Chondrocyte (in vitro differentiated cells): Measurements from ENCODE around the gene RNF213. TPM values are rescaled to one million over a fixed set of nuclear protein-coding genes. Genes with fewer than 3 reads are reported as not detected.
A peak's percentile ranks its signal among the peaks of the same experiment; 100 is the strongest.

Experiments used
- DNase-seq: peaks from one replicate; pipeline ENCODE4 v3.0.0; 2021; ENCODE audit warnings: mixed read lengths, low spot score
- H3K27ac Mint-ChIP-seq: one replicate; pipeline ENCODE4 v1.8.0; 2021; ENCODE audit warnings: mild to moderate bottlenecking, moderate library complexity, mixed read lengths; ENCODE audit not compliant: unreplicated experiment
- H3K27me3 Mint-ChIP-seq: 2 replicates; pipeline ENCODE4 v1.8.0; 2021; ENCODE audit warnings: low read depth, mixed read lengths
- H3K36me3 Mint-ChIP-seq: 2 replicates; pipeline ENCODE4 v1.8.0; 2021; ENCODE audit warnings: low read depth, mixed read lengths
- H3K4me1 Mint-ChIP-seq: 2 replicates; pipeline ENCODE4 v1.8.0; 2021; ENCODE audit warnings: low read depth, mild to moderate bottlenecking, mixed read lengths
- H3K4me3 Mint-ChIP-seq: one replicate; pipeline ENCODE4 v1.8.0; 2021; ENCODE audit warnings: mild to moderate bottlenecking, moderate library complexity, mixed read lengths; ENCODE audit not compliant: unreplicated experiment
- H3K9me3 Mint-ChIP-seq: 2 replicates; pipeline ENCODE4 v1.8.0; 2021; ENCODE audit warnings: low read depth, mixed read lengths
- total RNA-seq: library from RNA; stranded (reverse); gene quantifications from 3 replicates; pipeline ENCODE4 v1.2.1, GENCODE V29; 2021
- TF ChIP-seq, protein P1 (sequence below): fragments of 200-600 bp; sonication (generic); IDR thresholded peaks from 2 replicates; pipeline ENCODE4 v1.5.0; 2021; ENCODE audit warnings: antibody characterized with exemption, mild to moderate bottlenecking, moderate library complexity

Gene RNF213
- total RNA-seq, 1 donor from 2014 or later, result 73.2 TPM

DNA sequence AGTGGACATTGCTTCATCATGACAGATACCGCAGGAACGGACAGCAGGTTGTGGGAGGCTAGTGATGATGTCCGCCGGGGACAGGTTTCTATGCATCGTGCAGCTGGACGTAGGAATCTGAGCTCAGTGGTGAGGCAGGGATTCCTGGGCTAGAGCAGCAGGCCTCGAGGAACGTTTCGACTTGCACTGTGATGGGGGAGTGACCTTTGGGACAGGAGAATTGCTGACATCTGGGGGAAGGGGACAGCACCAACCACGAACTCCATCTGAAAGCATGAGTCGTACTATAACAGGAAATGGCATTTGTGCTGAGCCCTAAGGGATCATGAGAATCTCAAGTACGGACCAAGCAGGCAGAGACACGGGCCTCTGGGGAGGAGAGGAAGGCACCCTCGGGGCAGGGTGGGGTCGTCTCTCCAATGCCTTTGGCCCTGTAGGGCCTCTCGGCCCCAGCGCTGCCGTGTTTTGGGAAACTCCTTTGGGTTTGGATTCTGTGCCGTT lies 88.5 kb downstream of the RNF213 start:
- Mint-ChIP-seq H3K9me3 (no peaks in the 10 kb centered on the region), H3K36me3 (peaks cover 70% of the 10 kb centered on the region), H3K4me3 (no peak overlapping the region), H3K4me1 (peaks cover 8% of the 10 kb centered on the region), H3K27me3 (no peaks in the 10 kb centered on the region), H3K27ac (peak overlapping the region; percentile 1)
- TF ChIP-seq, protein P1, sequence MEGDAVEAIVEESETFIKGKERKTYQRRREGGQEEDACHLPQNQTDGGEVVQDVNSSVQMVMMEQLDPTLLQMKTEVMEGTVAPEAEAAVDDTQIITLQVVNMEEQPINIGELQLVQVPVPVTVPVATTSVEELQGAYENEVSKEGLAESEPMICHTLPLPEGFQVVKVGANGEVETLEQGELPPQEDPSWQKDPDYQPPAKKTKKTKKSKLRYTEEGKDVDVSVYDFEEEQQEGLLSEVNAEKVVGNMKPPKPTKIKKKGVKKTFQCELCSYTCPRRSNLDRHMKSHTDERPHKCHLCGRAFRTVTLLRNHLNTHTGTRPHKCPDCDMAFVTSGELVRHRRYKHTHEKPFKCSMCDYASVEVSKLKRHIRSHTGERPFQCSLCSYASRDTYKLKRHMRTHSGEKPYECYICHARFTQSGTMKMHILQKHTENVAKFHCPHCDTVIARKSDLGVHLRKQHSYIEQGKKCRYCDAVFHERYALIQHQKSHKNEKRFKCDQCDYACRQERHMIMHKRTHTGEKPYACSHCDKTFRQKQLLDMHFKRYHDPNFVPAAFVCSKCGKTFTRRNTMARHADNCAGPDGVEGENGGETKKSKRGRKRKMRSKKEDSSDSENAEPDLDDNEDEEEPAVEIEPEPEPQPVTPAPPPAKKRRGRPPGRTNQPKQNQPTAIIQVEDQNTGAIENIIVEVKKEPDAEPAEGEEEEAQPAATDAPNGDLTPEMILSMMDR, result no peak
- DNase-seq, result peak; percentile 43

DNA sequence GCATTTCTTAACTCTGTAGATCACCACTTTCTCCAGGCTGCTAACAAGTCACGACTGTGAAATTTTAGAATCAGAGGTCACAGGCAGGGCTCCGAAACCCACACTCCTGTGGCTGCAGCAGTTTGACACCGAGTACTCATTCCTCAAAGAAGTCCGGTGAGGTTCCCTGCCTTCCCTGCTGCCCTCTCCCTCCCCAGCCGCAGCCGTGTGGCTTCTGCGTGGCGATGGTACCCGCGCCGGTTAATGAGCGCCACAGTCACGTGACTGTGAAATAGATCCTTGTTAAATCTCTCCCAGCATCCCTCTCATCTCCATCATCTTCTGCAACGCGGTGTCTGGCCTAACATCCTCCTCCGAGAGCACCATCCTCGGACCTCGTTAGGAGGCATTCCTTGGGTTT lies 89.1 kb downstream of the RNF213 start:
- TF ChIP-seq, protein P1, result no peak
- H3K9me3 Mint-ChIP-seq, result no peaks in the 10 kb centered on the region
- H3K27me3 Mint-ChIP-seq, result no peaks in the 10 kb centered on the region
- H3K4me1 Mint-ChIP-seq, result peaks cover 8% of the 10 kb centered on the region
- peak; percentile 59 for DNase-seq
- H3K36me3 Mint-ChIP-seq, result peaks cover 71% of the 10 kb centered on the region
- H3K27ac Mint-ChIP-seq, result no peak overlapping the region
- H3K4me3 Mint-ChIP-seq, result no peak overlapping the region

DNA sequence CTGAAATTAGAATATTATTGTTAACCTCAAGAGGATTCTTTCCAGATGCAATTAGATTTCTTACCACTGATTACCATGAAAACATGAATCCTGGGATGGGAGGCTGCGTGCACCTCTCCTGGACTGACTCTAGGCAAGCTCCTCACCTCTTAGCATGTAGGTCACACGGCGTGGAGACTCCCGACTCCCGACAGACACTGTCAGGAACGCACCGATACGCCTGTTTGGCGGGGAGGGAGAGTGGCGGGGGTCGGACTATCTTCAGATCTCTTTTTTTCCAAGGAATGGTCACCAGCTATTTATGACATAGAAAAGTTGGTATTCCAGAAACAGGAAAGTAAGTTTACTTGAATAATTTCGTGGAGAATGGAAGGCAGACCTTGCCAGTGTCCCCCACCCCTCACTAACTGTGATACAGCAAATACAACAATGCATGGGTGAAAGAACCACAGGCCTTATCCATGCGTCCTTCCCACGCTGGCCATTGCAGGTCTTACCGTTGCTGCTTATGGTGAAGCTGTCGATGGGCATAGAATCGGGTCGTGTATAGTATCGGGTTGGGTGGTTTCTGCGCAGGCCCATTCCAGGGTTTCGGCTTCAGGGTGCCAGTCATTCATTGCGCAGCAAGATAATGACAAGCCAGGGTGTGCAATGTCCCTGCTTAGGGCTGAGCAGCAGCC lies 91.7 kb downstream of the RNF213 start:
- Mint-ChIP-seq H3K4me1 (peaks cover 8% of the 10 kb centered on the region), H3K4me3 (no peak overlapping the region), H3K36me3 (peaks cover 58% of the 10 kb centered on the region), H3K27ac (no peak overlapping the region), H3K9me3 (no peaks in the 10 kb centered on the region), H3K27me3 (no peaks in the 10 kb centered on the region)
- TF ChIP-seq, protein P1, result no peak
- DNase-seq, result peak; percentile 70

DNA sequence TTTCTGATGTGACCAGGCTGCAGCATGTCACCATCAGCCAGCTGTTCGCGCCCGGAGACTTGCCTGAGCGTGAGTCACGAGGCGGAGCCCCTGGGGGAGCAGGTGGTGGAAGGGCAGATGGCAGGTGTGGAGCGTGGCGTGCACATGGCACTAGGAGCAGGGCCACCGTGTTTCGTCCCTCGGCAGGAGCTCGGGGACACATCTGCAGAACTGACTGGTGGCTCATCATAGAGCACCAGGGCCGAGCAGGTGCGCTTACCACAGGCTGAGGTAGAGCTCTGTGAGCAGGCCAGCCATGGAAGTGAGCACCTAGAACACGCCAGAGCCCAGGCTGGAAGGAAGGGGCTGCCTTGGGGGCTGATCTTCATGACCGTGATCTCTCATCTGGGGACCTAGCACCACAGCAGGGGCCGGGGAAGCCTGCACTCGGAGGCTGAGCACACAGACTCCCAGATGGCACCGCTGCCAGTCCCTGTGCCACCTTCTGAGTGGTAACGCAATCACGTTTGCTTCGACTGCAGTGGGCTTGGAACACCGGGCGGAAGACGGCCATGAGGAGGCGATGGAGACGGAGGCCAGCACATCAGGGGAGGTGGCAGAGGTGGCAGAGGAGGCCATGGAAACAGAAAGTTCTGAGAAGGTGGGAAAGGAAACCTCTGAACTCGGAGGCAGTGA lies 92.5 kb downstream of the RNF213 start:
- TF ChIP-seq, protein P1, result no peak
- no peaks in the 10 kb centered on the region for H3K27me3 Mint-ChIP-seq
- H3K36me3 Mint-ChIP-seq, result peaks cover 56% of the 10 kb centered on the region
- peaks cover 8% of the 10 kb centered on the region for H3K4me1 Mint-ChIP-seq
- no peaks in the 10 kb centered on the region for H3K9me3 Mint-ChIP-seq
- H3K4me3 Mint-ChIP-seq, result no peak overlapping the region
- no peak overlapping the region for H3K27ac Mint-ChIP-seq
- DNase-seq, result peak; percentile 74

DNA sequence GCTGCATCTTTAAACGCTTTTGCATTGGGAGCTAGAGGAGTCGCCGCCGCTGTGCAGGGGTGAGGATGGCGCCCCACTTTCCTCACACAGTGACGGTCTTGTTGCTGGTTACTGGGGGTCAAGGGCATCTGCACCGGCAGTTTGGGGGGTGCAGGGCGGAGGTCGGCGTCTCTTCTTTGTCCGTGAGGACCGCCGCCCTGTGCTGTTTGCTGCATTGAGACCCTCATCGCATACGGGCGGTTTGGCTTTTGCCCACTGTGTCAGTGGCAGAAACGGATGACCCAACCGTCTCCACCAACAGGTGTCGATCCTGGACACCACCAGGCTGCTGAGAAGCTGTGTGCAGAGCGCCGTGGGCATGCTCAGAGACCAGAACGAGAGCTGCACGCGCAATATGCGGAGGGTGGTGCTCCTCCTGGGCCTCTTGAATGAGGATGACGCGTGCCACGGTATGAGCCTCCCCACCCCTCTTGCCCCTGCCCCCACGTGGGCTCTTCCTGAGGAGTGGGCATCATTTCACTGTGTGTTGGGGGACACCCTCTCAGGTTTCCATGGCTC lies 93.1 kb downstream of the RNF213 start:
- Mint-ChIP-seq H3K27me3 (no peaks in the 10 kb centered on the region), H3K36me3 (peaks cover 54% of the 10 kb centered on the region), H3K4me1 (peaks cover 6% of the 10 kb centered on the region), H3K9me3 (no peaks in the 10 kb centered on the region), H3K4me3 (no peak overlapping the region), H3K27ac (peak overlapping the region; percentile 36)
- DNase-seq, result peak; percentile 73
- TF ChIP-seq, protein P1, result no peak
